Dendritic cell treated with granulocyte-macrophage colony-stimulating factor and Interleukin-4, amounts not matched to agents 40 ng/mL and 50 ng/mL, for 4 days (primary cell): ENCODE data around the gene STRADA.
A peak's percentile ranks its signal among the peaks of the same experiment; 100 is the strongest.

ENCODE experiments used
- H3K27ac Mint-ChIP-seq: one replicate; pipeline ENCODE4 v1.8.0; 2022; ENCODE audit warnings: mild to moderate bottlenecking, mixed read lengths
- H3K27me3 Mint-ChIP-seq: one replicate; pipeline ENCODE4 v1.8.0; 2022; ENCODE audit warnings: mild to moderate bottlenecking, mixed read lengths
- H3K36me3 Mint-ChIP-seq: one replicate; pipeline ENCODE4 v1.8.0; 2022; ENCODE audit warnings: low read depth, mixed read lengths
- H3K4me1 Mint-ChIP-seq: one replicate; pipeline ENCODE4 v1.8.0; 2022; ENCODE audit warnings: low read depth, mixed read lengths
- H3K4me3 Mint-ChIP-seq: one replicate; pipeline ENCODE4 v1.8.0; 2022; ENCODE audit warnings: mild to moderate bottlenecking, moderate library complexity, mixed read lengths
- H3K9me3 Mint-ChIP-seq: one replicate; pipeline ENCODE4 v1.8.0; 2022; ENCODE audit warnings: mixed read lengths
- intact Hi-C: fragments of 100-400 bp; cut with micrococcal nuclease; formaldehyde crosslinking; loops from one replicate; pipeline ENCODE4 v1.15.0; 2022

The STRADA gene

GRCh38 chr17:63772801-63773271 lies 31.2 kb upstream of the STRADA start:
- peaks cover 50% of the 10 kb centered on the region for H3K4me1 Mint-ChIP-seq
- H3K27me3 Mint-ChIP-seq: no peaks in the 10 kb centered on the region
- no peaks in the 10 kb centered on the region for H3K9me3 Mint-ChIP-seq
- H3K4me3 Mint-ChIP-seq: peak overlapping the region; percentile 98
- intact Hi-C loops: loop anchor here (1.0 to 5.0 kb wide), 3 partner anchors 31 to 69 kb away; partner anchors contain the start of genes FTSJ3, PSMC5 and SMARCD2
- peak overlapping the region; percentile 98 for H3K27ac Mint-ChIP-seq
- peaks cover 69% of the 10 kb centered on the region for H3K36me3 Mint-ChIP-seq

- peak overlapping the region; percentile 39 for H3K27ac Mint-ChIP-seq
- no peaks in the 10 kb centered on the region for H3K9me3 Mint-ChIP-seq
- H3K4me1 Mint-ChIP-seq: peaks cover 34% of the 10 kb centered on the region
- no peaks in the 10 kb centered on the region for H3K27me3 Mint-ChIP-seq
- no peak overlapping the region for H3K4me3 Mint-ChIP-seq
- H3K36me3 Mint-ChIP-seq: peaks cover 67% of the 10 kb centered on the region
- intact Hi-C loops: no loop called here
Measured at GRCh38 chr17:63768433-63768832, 26.8 kb upstream of the STRADA start.

GRCh38 chr17:63766754-63767153 lies 25.2 kb upstream of the STRADA start:
- Mint-ChIP-seq H3K4me1 (peaks cover 30% of the 10 kb centered on the region), H3K36me3 (peaks cover 64% of the 10 kb centered on the region), H3K4me3 (no peak overlapping the region), H3K27ac (no peak overlapping the region), H3K27me3 (no peaks in the 10 kb centered on the region), H3K9me3 (no peaks in the 10 kb centered on the region)
- intact Hi-C loops: no loop called here

GRCh38 chr17:63764716-63765115 lies 23.1 kb upstream of the STRADA start:
- no peaks in the 10 kb centered on the region for H3K9me3 Mint-ChIP-seq
- H3K36me3 Mint-ChIP-seq: peaks cover 72% of the 10 kb centered on the region
- H3K27ac Mint-ChIP-seq: no peak overlapping the region
- H3K27me3 Mint-ChIP-seq: no peaks in the 10 kb centered on the region
- peaks cover 38% of the 10 kb centered on the region for H3K4me1 Mint-ChIP-seq
- intact Hi-C loops: no loop called here
- no peak overlapping the region for H3K4me3 Mint-ChIP-seq

- intact Hi-C loops: no loop called here
- H3K36me3 Mint-ChIP-seq: peaks cover 71% of the 10 kb centered on the region
- H3K27me3 Mint-ChIP-seq: no peaks in the 10 kb centered on the region
- peaks cover 36% of the 10 kb centered on the region for H3K4me1 Mint-ChIP-seq
- peak overlapping the region; percentile 82 for H3K27ac Mint-ChIP-seq
- H3K4me3 Mint-ChIP-seq: no peak overlapping the region
- no peaks in the 10 kb centered on the region for H3K9me3 Mint-ChIP-seq
Measured at GRCh38 chr17:63762161-63763078, 20.8 kb upstream of the STRADA start.

- no peaks in the 10 kb centered on the region for H3K27me3 Mint-ChIP-seq
- no peaks in the 10 kb centered on the region for H3K9me3 Mint-ChIP-seq
- H3K4me3 Mint-ChIP-seq: peak overlapping the region; percentile 26
- H3K4me1 Mint-ChIP-seq: peaks cover 36% of the 10 kb centered on the region
- H3K36me3 Mint-ChIP-seq: peaks cover 77% of the 10 kb centered on the region
- peak overlapping the region; percentile 82 for H3K27ac Mint-ChIP-seq
- intact Hi-C loops: no loop called here
Measured at GRCh38 chr17:63760771-63761539, 19.4 kb upstream of the STRADA start.

- peak overlapping the region; percentile 52 for H3K27ac Mint-ChIP-seq
- H3K4me1 Mint-ChIP-seq: peaks cover 34% of the 10 kb centered on the region
- no peaks in the 10 kb centered on the region for H3K9me3 Mint-ChIP-seq
- no peaks in the 10 kb centered on the region for H3K27me3 Mint-ChIP-seq
- H3K4me3 Mint-ChIP-seq: no peak overlapping the region
- peaks cover 76% of the 10 kb centered on the region for H3K36me3 Mint-ChIP-seq
- intact Hi-C loops: no loop called here
Measured at GRCh38 chr17:63758428-63758827, 16.8 kb upstream of the STRADA start.

- no peaks in the 10 kb centered on the region for H3K27me3 Mint-ChIP-seq
- H3K9me3 Mint-ChIP-seq: no peaks in the 10 kb centered on the region
- H3K4me3 Mint-ChIP-seq: no peak overlapping the region
- no peak overlapping the region for H3K27ac Mint-ChIP-seq
- peaks cover 27% of the 10 kb centered on the region for H3K4me1 Mint-ChIP-seq
- intact Hi-C loops: no loop called here
- peaks cover 84% of the 10 kb centered on the region for H3K36me3 Mint-ChIP-seq
Measured at GRCh38 chr17:63754046-63754445, 12.4 kb upstream of the STRADA start.

GRCh38 chr17:63753215-63753614 lies 11.6 kb upstream of the STRADA start:
- intact Hi-C loops: no loop called here
- Mint-ChIP-seq H3K36me3 (peaks cover 83% of the 10 kb centered on the region), H3K27ac (no peak overlapping the region)

GRCh38 chr17:63752707-63753106 lies 11.1 kb upstream of the STRADA start:
- Mint-ChIP-seq H3K27ac (no peak overlapping the region), H3K36me3 (peaks cover 83% of the 10 kb centered on the region)
- intact Hi-C loops: no loop called here

More at GRCh38 chr17:63753215-63753614, 11.6 kb upstream of the STRADA start:
- no peaks in the 10 kb centered on the region for H3K27me3 Mint-ChIP-seq
- H3K4me3 Mint-ChIP-seq: no peak overlapping the region
- peaks cover 25% of the 10 kb centered on the region for H3K4me1 Mint-ChIP-seq
- H3K9me3 Mint-ChIP-seq: no peaks in the 10 kb centered on the region

GRCh38 chr17:63751806-63752205 lies 10.2 kb upstream of the STRADA start:
- Mint-ChIP-seq H3K27ac (peak overlapping the region; percentile 73), H3K27me3 (no peaks in the 10 kb centered on the region), H3K9me3 (no peaks in the 10 kb centered on the region), H3K4me1 (peaks cover 15% of the 10 kb centered on the region), H3K4me3 (peak overlapping the region; percentile 56), H3K36me3 (peaks cover 88% of the 10 kb centered on the region)
- intact Hi-C loops: no loop called here

More at GRCh38 chr17:63752707-63753106, 11.1 kb upstream of the STRADA start:
- Mint-ChIP-seq H3K4me3 (no peak overlapping the region), H3K27me3 (no peaks in the 10 kb centered on the region), H3K9me3 (no peaks in the 10 kb centered on the region), H3K4me1 (peaks cover 20% of the 10 kb centered on the region)

GRCh38 chr17:63741143-63741407 lies 524 bp downstream of the STRADA start:
- peak overlapping the region; percentile 99 for H3K4me3 Mint-ChIP-seq
- peaks cover 35% of the 10 kb centered on the region for H3K36me3 Mint-ChIP-seq
- H3K4me1 Mint-ChIP-seq: peaks cover 29% of the 10 kb centered on the region
- intact Hi-C loops: loop anchor here (1.0 to 5.0 kb wide), 3 partner anchors 41 to 119 kb away; partner anchors contain the start of genes LIMD2, MAP3K3 and SMARCD2
- no peaks in the 10 kb centered on the region for H3K27me3 Mint-ChIP-seq
- H3K9me3 Mint-ChIP-seq: no peaks in the 10 kb centered on the region
- H3K27ac Mint-ChIP-seq: peak overlapping the region; percentile 98

- peak overlapping the region; percentile 99 for H3K4me3 Mint-ChIP-seq
- peaks cover 30% of the 10 kb centered on the region for H3K36me3 Mint-ChIP-seq
- no peaks in the 10 kb centered on the region for H3K27me3 Mint-ChIP-seq
- peaks cover 33% of the 10 kb centered on the region for H3K4me1 Mint-ChIP-seq
- no peaks in the 10 kb centered on the region for H3K9me3 Mint-ChIP-seq
- peak overlapping the region; percentile 98 for H3K27ac Mint-ChIP-seq
- intact Hi-C loops: loop anchor here (1.0 to 5.0 kb wide), 3 partner anchors 40 to 118 kb away; partner anchors contain the start of genes LIMD2, MAP3K3 and SMARCD2
Measured at GRCh38 chr17:63740464-63741142, 996 bp downstream of the STRADA start.
